GM23338 (cell line): ENCODE measurements around the gene DMD. TPM values are rescaled to one million over a fixed set of nuclear protein-coding genes. Genes with fewer than 3 reads are reported as not detected.

Experiments used
- ATAC-seq: fragments of 200-7000 bp; cut with Tn5 transposase; 3 replicates; pipeline ENCODE4 v1.9.1; 2020
- DNase-seq: peaks from one replicate; pipeline ENCODE4 v3.0.0-alpha.2; 2015; ENCODE audit warnings: low spot score
- H2AFZ ChIP-seq: fragments of 200-600 bp; sonication (generic); 2 replicates; pipeline ENCODE4 v1.8.0; 2016; ENCODE audit warnings: antibody characterized with exemption, mild to moderate bottlenecking, moderate library complexity
- H3F3A ChIP-seq: fragments of 200-600 bp; sonication (generic); replicated peaks from 2 replicates; pipeline ENCODE4 v1.8.0; 2017; ENCODE audit warnings: antibody characterized with exemption, mixed run types, low read depth
- H3K27ac ChIP-seq: fragments of 200-600 bp; sonication (generic); 2 replicates; pipeline ENCODE4 v1.6.1; 2016; ENCODE audit warnings: low read depth
- H3K27me3 ChIP-seq: fragments of 200-600 bp; sonication (generic); 2 replicates; pipeline ENCODE4 v1.8.0; 2016; ENCODE audit warnings: mild to moderate bottlenecking, mixed run types, moderate library complexity; ENCODE audit not compliant: insufficient read depth
- H3K36me3 ChIP-seq: fragments of 200-600 bp; sonication (generic); 2 replicates; pipeline ENCODE4 v1.8.0; 2016; ENCODE audit warnings: mild to moderate bottlenecking; ENCODE audit not compliant: insufficient read depth
- H3K4me1 ChIP-seq: fragments of 200-600 bp; sonication (generic); 2 replicates; pipeline ENCODE4 v1.8.0; 2016; ENCODE audit warnings: mild to moderate bottlenecking, moderate library complexity; ENCODE audit not compliant: insufficient read depth
- H3K4me2 ChIP-seq: fragments of 200-600 bp; sonication (generic); 2 replicates; pipeline ENCODE4 v1.7.1; 2017; ENCODE audit warnings: mixed run types
- H3K4me3 ChIP-seq: fragments of 200-600 bp; sonication (generic); 2 replicates; pipeline ENCODE4 v1.6.1; 2016; ENCODE audit warnings: mixed run types
- H3K79me2 ChIP-seq: fragments of 200-600 bp; sonication (generic); replicated peaks from 2 replicates; pipeline ENCODE4 v1.8.0; 2017; ENCODE audit warnings: mild to moderate bottlenecking; ENCODE audit not compliant: insufficient read depth
- H3K9me2 ChIP-seq: fragments of 200-600 bp; sonication (generic); 2 replicates; pipeline ENCODE4 v1.8.0; 2017; ENCODE audit not compliant: insufficient read depth
- H4K20me1 ChIP-seq: fragments of 200-600 bp; sonication (generic); replicated peaks from 2 replicates; pipeline ENCODE4 v1.8.0; 2017; ENCODE audit warnings: mild to moderate bottlenecking; ENCODE audit not compliant: insufficient read depth
- H3K27ac Mint-ChIP-seq: 2 replicates; pipeline ENCODE4 v1.8.0; 2020; ENCODE audit warnings: inconsistent platforms, mild to moderate bottlenecking, moderate library complexity, mixed read lengths
- H3K27me3 Mint-ChIP-seq: 3 replicates; pipeline ENCODE4 v1.8.0; 2022; ENCODE audit warnings: low read depth, mild to moderate bottlenecking, moderate library complexity, mixed read lengths, inconsistent platforms; ENCODE audit not compliant: insufficient read depth, poor library complexity
- H3K36me3 Mint-ChIP-seq: 3 replicates; pipeline ENCODE4 v1.8.0; 2021; ENCODE audit warnings: low read depth, mild to moderate bottlenecking, inconsistent platforms, moderate library complexity, mixed read lengths
- H3K4me1 Mint-ChIP-seq: 3 replicates; pipeline ENCODE4 v1.8.0; 2020; ENCODE audit warnings: mild to moderate bottlenecking, inconsistent platforms, mixed read lengths
- H3K4me3 Mint-ChIP-seq: 3 replicates; pipeline ENCODE4 v1.8.0; 2021; ENCODE audit warnings: moderate library complexity, mild to moderate bottlenecking, inconsistent platforms, mixed read lengths
- H3K9me3 Mint-ChIP-seq: 3 replicates; pipeline ENCODE4 v1.8.0; 2020; ENCODE audit warnings: moderate library complexity, mild to moderate bottlenecking, inconsistent platforms, mixed read lengths
- CREB1 ChIP-seq: fragments of 250-450 bp; sonication (Bioruptor Pico); IDR thresholded peaks from 2 replicates; pipeline ENCODE4 v1.5.0; 2020; ENCODE audit warnings: low read depth, mild to moderate bottlenecking, moderate library complexity
- CTCF ChIP-seq, 2 experiments: fragments of 200-600 bp in 1 of 2; sonication (generic) in 1 of 2; conservative IDR thresholded peaks; 2 replicates each; pipeline versions ENCODE4 v1.5.1 to v1.6.1; 2016 to 2017; ENCODE audit warnings: antibody characterized with exemption in 2 of 2, low read depth in 2 of 2, mild to moderate bottlenecking in 2 of 2, moderate library complexity in 1 of 2
- ETS1 ChIP-seq: IDR thresholded peaks from 2 replicates; pipeline ENCODE4 v1.6.1; 2016; ENCODE audit warnings: antibody characterized with exemption
- EZH2 ChIP-seq: fragments of 200-600 bp; sonication (generic); IDR thresholded peaks from one replicate; pipeline ENCODE4 v1.8.0; 2017; ENCODE audit warnings: antibody characterized with exemption, mild to moderate bottlenecking, low read depth; ENCODE audit not compliant: unreplicated experiment
- JUNB ChIP-seq: IDR thresholded peaks from one replicate; pipeline ENCODE4 v1.6.1; 2016; ENCODE audit warnings: antibody characterized with exemption; ENCODE audit not compliant: unreplicated experiment
- REST ChIP-seq: IDR thresholded peaks from one replicate; pipeline ENCODE4 v1.6.1; 2018; ENCODE audit warnings: antibody characterized with exemption; ENCODE audit not compliant: unreplicated experiment
- STAT1 ChIP-seq: IDR thresholded peaks from one replicate; pipeline ENCODE4 v1.6.1; 2016; ENCODE audit warnings: antibody characterized with exemption; ENCODE audit not compliant: unreplicated experiment
- ZNF114 ChIP-seq: fragments of 250-450 bp; sonication (Bioruptor Pico); IDR thresholded peaks from 2 replicates; pipeline ENCODE4 v1.5.0; 2020; ENCODE audit warnings: mild to moderate bottlenecking, moderate library complexity
- ZNF462 ChIP-seq: fragments of 250-450 bp; sonication (Bioruptor Pico); IDR thresholded peaks from 2 replicates; pipeline ENCODE4 v1.5.0; 2020; ENCODE audit warnings: mild to moderate bottlenecking, moderate library complexity
- polyA plus RNA-seq: library from polyadenylated mRNA; unstranded; fragments of >200 nt; fragmentation: Nextera tagmentation; extraction: Ambion mirVana; gene quantifications from 2 replicates; pipeline ENCODE4 v1.2.1, GENCODE V29; 2016
- total RNA-seq: library from RNA; depleted of rRNA; stranded (reverse); fragments of >200 nt; shearing (Covaris generic); gene quantifications from 2 replicates; pipeline ENCODE4 v1.2.3, GENCODE V29; 2014

The DMD gene
- total and polyA plus RNA-seq, 2 experiments from 2014 or later: 4.5 to 7.6 TPM

GRCh38 chrX:31123335-31123734, 2088.0 kb downstream of the DMD start:
- TF ChIP-seq STAT1: no peak
- no peak for TF ChIP-seq CTCF (conservative IDR thresholded peaks at IDR 0.05; ENCODE audit: low read depth in 2 of 2)
- TF ChIP-seq EZH2: no peak
- TF ChIP-seq JUNB: no peak
- no peak for TF ChIP-seq ETS1
- TF ChIP-seq ZNF462: no peak
- TF ChIP-seq ZNF114 (CRISPR knock-in tag): no peak
- no peak for TF ChIP-seq CREB1 (CRISPR knock-in tag)
- TF ChIP-seq REST: no peak
- Mint-ChIP-seq H3K4me3 (no peak overlapping the region), H3K36me3 (peaks cover 2% of the 10 kb centered on the region; the same call in 1 of the 3 replicates), H3K27me3 (no peaks in the 10 kb centered on the region), H3K9me3 (no peaks in the 10 kb centered on the region), H3K4me1 (peaks cover 2% of the 10 kb centered on the region), H3K27ac (no peak overlapping the region)
- Histone ChIP-seq H2AFZ (no peak overlapping the region), H3K4me1 (no peaks in the 10 kb centered on the region), H3K36me3 (no peaks in the 10 kb centered on the region), H3K27ac (no peak overlapping the region), H3K9me2 (no peaks in the 10 kb centered on the region), H3K27me3 (no peaks in the 10 kb centered on the region), H4K20me1 (no peaks in the 10 kb centered on the region), H3K79me2 (no peaks in the 10 kb centered on the region), H3K4me3 (no peak overlapping the region), H3F3A (no peaks in the 10 kb centered on the region), H3K4me2 (no peak overlapping the region)
- DNase-seq: no peak
- ATAC-seq: no peak
